Lung (tissue), 12 donors: ENCODE data around the gene RAPGEF2. TPM values are rescaled to one million over a fixed set of nuclear protein-coding genes. Genes with fewer than 3 reads are reported as not detected.

Experiments used
- ATAC-seq: fragments of 200-7000 bp; cut with Tn5 transposase; one replicate; pipeline ENCODE4 v1.9.1; 2020; ENCODE audit warnings: moderate number of reproducible peaks; ENCODE audit not compliant: insufficient read depth, low FRiP score
- DNase-seq, 3 donors: peaks; one replicate each; pipeline ENCODE4 v3.0.0-alpha.2; 2013 to 2017
- H3K27ac ChIP-seq, 2 donors: one replicate each; pipeline ENCODE4 v1.5.1; 2013; ENCODE audit warnings: mild to moderate bottlenecking in 2 of 2, moderate library complexity in 2 of 2, control low read depth in 1 of 2, inconsistent platforms in 1 of 2, low read depth in 1 of 2, low read length in 1 of 2
- H3K27me3 ChIP-seq, 3 donors: one replicate each; pipeline ENCODE4 v1.5.1; 2013; ENCODE audit warnings: low read length in 2 of 3; ENCODE audit not compliant: control insufficient read depth in 3 of 3, insufficient read depth in 3 of 3
- H3K36me3 ChIP-seq, 4 donors: one replicate each; pipeline ENCODE4 v1.5.1; 2013; ENCODE audit warnings: low read length in 4 of 4, mild to moderate bottlenecking in 1 of 4, moderate library complexity in 1 of 4; ENCODE audit not compliant: control insufficient read depth in 4 of 4, insufficient read depth in 4 of 4
- H3K4me1 ChIP-seq, 5 donors: one replicate each; pipeline ENCODE4 v1.5.1; 2013; ENCODE audit warnings: low read length in 5 of 5, mild to moderate bottlenecking in 2 of 5, moderate library complexity in 1 of 5; ENCODE audit not compliant: control insufficient read depth in 5 of 5, insufficient read depth in 5 of 5
- H3K4me3 ChIP-seq: one replicate; pipeline ENCODE4 v1.5.1; 2013; ENCODE audit warnings: mild to moderate bottlenecking, control low read depth, moderate library complexity
- H3K9ac ChIP-seq, 2 donors: one replicate each; pipeline ENCODE4 v1.5.1; 2013; ENCODE audit warnings: low read length in 2 of 2, control low read depth in 1 of 2; ENCODE audit not compliant: insufficient read depth in 1 of 2
- H3K9me3 ChIP-seq, 4 donors: one replicate each; pipeline ENCODE4 v1.5.1; 2013; ENCODE audit warnings: low read length in 3 of 4, mild to moderate bottlenecking in 1 of 4, moderate library complexity in 1 of 4; ENCODE audit not compliant: control insufficient read depth in 4 of 4, insufficient read depth in 3 of 4
- WGBS, 2 donors: extraction: QIAGEN DNeasy Blood & Tissue Kit; methylation state at CpG; one replicate each; pipeline ENCODE4 v1.1.7; 2013; 5-methylcytosine and 5-hydroxymethylcytosine counted together
- polyA plus RNA-seq, 2 donors: library from polyadenylated mRNA; stranded (reverse); fragments of 200-250 nt; gene quantifications; one replicate each; pipeline ENCODE4 v1.2.1, GENCODE V29; 2013
- total RNA-seq, 2 donors: library from RNA; depleted of rRNA in 1 of 2; stranded (reverse); fragments of >200 nt in 1 of 2; gene quantifications; one replicate each; pipeline ENCODE4 v1.2.1, GENCODE V29; 2014 to 2021
- TF ChIP-seq, protein P1 (sequence below): IDR thresholded peaks from 2 replicates; pipeline ENCODE4 v1.5.1; 2012; ENCODE audit warnings: mild to moderate bottlenecking; ENCODE audit errors: control extremely low read depth, extremely low read depth
- donor health status: control.
- donor health status: control.
- donor health status: Bipolar disorder and iron deficiency.
- donor health status: healthy.
- donor health status: DM: yes; HTN: yes; CAD: no.

Gene RAPGEF2
- total and polyA plus RNA-seq, 4 donors: 8.6 to 88.7 (median 32.2) TPM

GRCh38 chr4:159185591-159186023 lies 82.7 kb downstream of the RAPGEF2 start:
- Histone ChIP-seq H3K27ac (no peak overlapping the region), H3K36me3 (no peaks in the 10 kb centered on the region), H3K9ac (no peak overlapping the region), H3K4me3 (no peak overlapping the region), H3K9me3 (no peaks in the 10 kb centered on the region), H3K4me1 (no peaks in the 10 kb centered on the region), H3K27me3 (peaks cover 0 to 3% (median 0%) of the 10 kb centered on the region in 3 donors)
- no peak for DNase-seq
- WGBS, 2 donors: 48 to 66% methylated on average over 1 of the region's 1 CpG
- ATAC-seq: no peak
- TF ChIP-seq, protein P1, sequence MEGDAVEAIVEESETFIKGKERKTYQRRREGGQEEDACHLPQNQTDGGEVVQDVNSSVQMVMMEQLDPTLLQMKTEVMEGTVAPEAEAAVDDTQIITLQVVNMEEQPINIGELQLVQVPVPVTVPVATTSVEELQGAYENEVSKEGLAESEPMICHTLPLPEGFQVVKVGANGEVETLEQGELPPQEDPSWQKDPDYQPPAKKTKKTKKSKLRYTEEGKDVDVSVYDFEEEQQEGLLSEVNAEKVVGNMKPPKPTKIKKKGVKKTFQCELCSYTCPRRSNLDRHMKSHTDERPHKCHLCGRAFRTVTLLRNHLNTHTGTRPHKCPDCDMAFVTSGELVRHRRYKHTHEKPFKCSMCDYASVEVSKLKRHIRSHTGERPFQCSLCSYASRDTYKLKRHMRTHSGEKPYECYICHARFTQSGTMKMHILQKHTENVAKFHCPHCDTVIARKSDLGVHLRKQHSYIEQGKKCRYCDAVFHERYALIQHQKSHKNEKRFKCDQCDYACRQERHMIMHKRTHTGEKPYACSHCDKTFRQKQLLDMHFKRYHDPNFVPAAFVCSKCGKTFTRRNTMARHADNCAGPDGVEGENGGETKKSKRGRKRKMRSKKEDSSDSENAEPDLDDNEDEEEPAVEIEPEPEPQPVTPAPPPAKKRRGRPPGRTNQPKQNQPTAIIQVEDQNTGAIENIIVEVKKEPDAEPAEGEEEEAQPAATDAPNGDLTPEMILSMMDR: no peak

DNA sequence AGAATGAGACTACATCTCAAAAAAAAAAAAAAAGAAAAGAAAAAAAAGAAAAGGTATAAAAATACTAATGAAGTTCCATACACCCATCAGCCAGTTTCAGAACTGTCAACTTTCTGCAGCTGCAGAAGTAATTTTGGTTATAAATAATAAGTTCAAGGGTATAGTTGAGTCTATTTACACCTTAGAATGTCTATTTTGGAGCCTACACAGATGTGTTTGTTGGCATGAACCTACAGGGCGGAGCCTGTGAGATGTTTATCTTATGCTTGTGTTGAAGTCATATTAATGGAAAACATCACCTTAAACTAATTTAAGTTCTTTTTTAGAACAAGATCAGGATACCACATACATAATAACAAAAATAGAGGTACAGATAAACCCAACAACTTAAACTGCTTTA lies 85.8 kb downstream of the RAPGEF2 start:
- Histone ChIP-seq H3K9me3 (no peaks in the 10 kb centered on the region), H3K4me1 (no peaks in the 10 kb centered on the region), H3K9ac (no peak overlapping the region), H3K4me3 (no peak overlapping the region), H3K27me3 (peaks cover 0 to 9% (median 5%) of the 10 kb centered on the region in 3 donors), H3K36me3 (no peaks in the 10 kb centered on the region), H3K27ac (no peak overlapping the region)
- 90 to 94% methylated on average over 1 of the region's 1 CpG for WGBS, 2 donors
- ATAC-seq (no peak), DNase-seq (no peak)
- TF ChIP-seq, protein P1: no peak

DNA sequence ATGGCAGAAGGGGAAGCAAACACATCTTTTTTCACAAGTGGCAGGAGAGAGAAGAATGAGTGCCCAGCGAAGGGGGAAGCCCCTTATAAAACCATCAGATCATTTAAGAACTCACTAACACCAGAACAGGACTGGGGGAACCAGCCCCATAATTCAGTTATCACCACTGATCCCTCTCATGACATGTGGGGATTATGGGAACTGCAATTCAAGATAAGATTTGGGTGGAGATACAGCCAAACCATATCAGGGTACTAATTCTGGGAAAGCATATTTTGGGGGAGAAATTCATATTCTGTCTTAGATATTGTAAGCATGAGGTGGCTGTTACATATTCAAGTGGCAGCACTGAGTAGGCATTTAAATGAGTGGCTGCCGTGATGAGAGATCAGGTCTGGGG lies 87.8 kb downstream of the RAPGEF2 start:
- DNase-seq (no peak), ATAC-seq (no peak)
- Histone ChIP-seq H3K9ac (no peak overlapping the region), H3K27me3 (peaks cover 0 to 9% (median 5%) of the 10 kb centered on the region in 3 donors), H3K36me3 (no peaks in the 10 kb centered on the region), H3K4me1 (peaks cover 0 to 10% (median 3%) of the 10 kb centered on the region in 5 donors), H3K27ac (no peak overlapping the region), H3K4me3 (no peak overlapping the region), H3K9me3 (no peaks in the 10 kb centered on the region)
- TF ChIP-seq, protein P1: no peak
- 90 to 94% methylated on average over 2 of the region's 2 CpGs for WGBS, 2 donors

DNA sequence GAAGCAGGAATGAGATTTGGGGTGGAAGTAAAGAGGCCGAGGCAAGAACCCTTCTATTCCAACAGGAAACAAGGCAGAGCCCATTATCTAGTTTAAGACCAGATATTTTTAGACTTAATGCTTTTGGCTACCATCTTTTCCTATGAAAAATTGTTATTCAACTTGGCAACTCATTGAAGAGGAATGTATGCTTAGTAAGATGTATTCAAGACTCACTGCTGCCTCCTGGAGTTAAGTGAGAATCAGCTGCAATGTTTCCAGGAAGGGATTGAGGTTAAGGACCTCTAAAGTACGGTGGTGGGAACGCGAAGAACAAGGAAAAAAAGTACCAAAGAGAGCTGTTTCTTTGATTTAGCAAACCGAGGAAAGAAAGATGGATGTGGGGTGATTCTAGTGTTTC lies 89.1 kb downstream of the RAPGEF2 start:
- H3K27me3 ChIP-seq: peaks cover 0 to 9% (median 5%) of the 10 kb centered on the region in 3 donors
- DNase-seq: peak in 1 of 3 donors; percentile 32
- ATAC-seq: no peak
- TF ChIP-seq, protein P1: no peak
- no peak overlapping the region for H3K9ac ChIP-seq
- no peak overlapping the region for H3K4me3 ChIP-seq
- peaks cover 0 to 10% (median 5%) of the 10 kb centered on the region in 5 donors for H3K4me1 ChIP-seq
- no peaks in the 10 kb centered on the region for H3K36me3 ChIP-seq
- H3K27ac ChIP-seq: no peak overlapping the region
- no peaks in the 10 kb centered on the region for H3K9me3 ChIP-seq
- 73 to 81% methylated on average over 5 of the region's 5 CpGs for WGBS, 2 donors
